ENCODE measurements around the gene CNKSR3. TPM values are rescaled to one million over a fixed set of nuclear protein-coding genes. Genes with fewer than 3 reads are reported as not detected.

CNKSR3 gene
- total RNA-seq, 2 donors from 2014 or later, result 13.1 to 31.5 TPM

- H3K36me3 ChIP-seq, result no peaks in the 10 kb centered on the region
- no peaks in the 10 kb centered on the region for H3K9me3 ChIP-seq
- intact Hi-C loops (cut with DNase I), result no loop called here
- no peaks in the 10 kb centered on the region for H3K27me3 ChIP-seq
- no peak overlapping the region for H3K27ac ChIP-seq
- H3K4me1 ChIP-seq, result no peaks in the 10 kb centered on the region
- no peak overlapping the region for H3K4me3 ChIP-seq
- TF ChIP-seq CTCF (IDR thresholded peaks at IDR 0.05), result no peak
- DNase-seq, result no peak
- H3K9ac ChIP-seq (ENCODE audit: low read depth in 2 of 2, low read length in 2 of 2), result no peak overlapping the region
Observed at GRCh38 chr6:154426997-154427396, 83.5 kb downstream of the CNKSR3 start.

GRCh38 chr6:154425034-154425433 is 85.5 kb downstream of the CNKSR3 start:
- DNase-seq, result no peak
- H3K27ac ChIP-seq, result no peak overlapping the region
- no peaks in the 10 kb centered on the region for H3K4me1 ChIP-seq
- TF ChIP-seq CTCF (IDR thresholded peaks at IDR 0.05), result no peak
- H3K27me3 ChIP-seq, result no peaks in the 10 kb centered on the region
- H3K9me3 ChIP-seq, result no peaks in the 10 kb centered on the region
- intact Hi-C loops (cut with DNase I), result no loop called here
- H3K36me3 ChIP-seq, result no peaks in the 10 kb centered on the region
- H3K4me3 ChIP-seq, result no peak overlapping the region
- H3K9ac ChIP-seq (ENCODE audit: low read depth in 2 of 2, low read length in 2 of 2), result no peak overlapping the region

GRCh38 chr6:154414021-154414813 is 96.3 kb downstream of the CNKSR3 start:
- no peak for TF ChIP-seq CTCF (IDR thresholded peaks at IDR 0.05)
- Histone ChIP-seq H3K4me3 (no peak overlapping the region), H3K9me3 (no peaks in the 10 kb centered on the region), H3K36me3 (no peaks in the 10 kb centered on the region), H3K9ac (ENCODE audit: low read depth in 2 of 2, low read length in 2 of 2) (no peak overlapping the region), H3K27me3 (no peaks in the 10 kb centered on the region), H3K4me1 (no peaks in the 10 kb centered on the region), H3K27ac (no peak overlapping the region)
- intact Hi-C loops (cut with DNase I), result no loop called here
- no peak for DNase-seq

- H3K4me3 ChIP-seq, result no peak overlapping the region
- H3K9me3 ChIP-seq, result no peaks in the 10 kb centered on the region
- no peaks in the 10 kb centered on the region for H3K4me1 ChIP-seq
- TF ChIP-seq CTCF (IDR thresholded peaks at IDR 0.05), result no peak
- H3K27me3 ChIP-seq, result no peaks in the 10 kb centered on the region
- no peak overlapping the region for H3K27ac ChIP-seq
- intact Hi-C loops (cut with DNase I), result no loop called here
- H3K9ac ChIP-seq (ENCODE audit: low read depth in 2 of 2, low read length in 2 of 2), result no peak overlapping the region
- DNase-seq, result no peak
- no peaks in the 10 kb centered on the region for H3K36me3 ChIP-seq
Observed at GRCh38 chr6:154412106-154412820, 98.2 kb downstream of the CNKSR3 start.

GRCh38 chr6:154411076-154411475 is 99.4 kb downstream of the CNKSR3 start:
- Histone ChIP-seq H3K27me3 (no peaks in the 10 kb centered on the region), H3K9ac (ENCODE audit: low read depth in 2 of 2, low read length in 2 of 2) (no peak overlapping the region), H3K4me1 (no peaks in the 10 kb centered on the region), H3K36me3 (no peaks in the 10 kb centered on the region), H3K4me3 (no peak overlapping the region), H3K27ac (no peak overlapping the region), H3K9me3 (no peaks in the 10 kb centered on the region)
- TF ChIP-seq CTCF (IDR thresholded peaks at IDR 0.05), result no peak
- intact Hi-C loops (cut with DNase I), result no loop called here
- no peak for DNase-seq
